GM19438 (cell line): ENCODE measurements around the gene EVL.

ENCODE experiments used
- ATAC-seq: cut with Tn5 transposase; IDR thresholded peaks from one replicate; pipeline ENCODE4 v1.9.1; 2021; ENCODE audit warnings: low read depth; ENCODE audit not compliant: unreplicated experiment

The EVL gene

GRCh38 chr14:100105357-100106169 is 40.3 kb downstream of the EVL start:
- no peak for ATAC-seq

GRCh38 chr14:100106250-100107112 is 41.3 kb downstream of the EVL start:
- ATAC-seq, result no peak

DNA sequence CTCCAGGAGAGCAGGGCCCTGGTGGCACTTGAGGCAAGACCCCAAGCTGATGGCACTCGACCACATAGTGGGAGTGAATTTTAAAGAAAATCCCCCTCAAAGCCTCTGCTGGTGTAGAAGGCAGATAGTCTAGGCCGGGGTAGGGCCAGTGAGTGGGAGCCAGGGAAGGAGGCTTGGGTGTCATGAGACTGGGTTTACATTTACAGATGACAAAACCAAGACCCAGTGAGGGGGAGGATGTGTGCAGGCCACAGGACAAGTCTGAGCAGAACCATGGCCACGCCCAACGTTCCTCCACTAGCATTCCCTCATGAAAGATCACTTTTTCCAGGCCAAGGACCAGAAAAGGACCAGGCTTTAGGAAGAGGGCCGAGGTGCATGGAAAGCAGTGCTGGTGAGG is 42.0 kb downstream of the EVL start:
- no peak for ATAC-seq

GRCh38 chr14:100108042-100108825 is 43.0 kb downstream of the EVL start:
- ATAC-seq, result no peak

- ATAC-seq, result no peak
Measured at GRCh38 chr14:100108840-100109593, 43.8 kb downstream of the EVL start.

DNA sequence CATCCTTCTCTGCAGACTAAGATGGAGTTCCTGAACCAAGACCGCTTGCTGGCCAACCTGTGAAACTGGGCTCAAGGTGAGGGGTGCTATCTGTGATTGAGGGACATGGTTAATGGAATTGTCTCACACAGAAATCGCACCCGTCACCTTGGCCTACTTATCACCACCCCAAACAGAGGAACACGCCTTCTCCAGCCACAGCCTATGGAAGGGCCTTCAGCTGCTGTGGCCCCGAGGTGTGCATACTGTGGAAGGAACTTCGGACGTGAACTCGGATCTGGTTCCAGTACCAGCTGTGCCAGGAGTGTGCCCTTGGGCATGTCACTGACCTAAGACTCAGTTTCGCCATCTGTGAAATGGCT is 44.4 kb downstream of the EVL start:
- no peak for ATAC-seq

DNA sequence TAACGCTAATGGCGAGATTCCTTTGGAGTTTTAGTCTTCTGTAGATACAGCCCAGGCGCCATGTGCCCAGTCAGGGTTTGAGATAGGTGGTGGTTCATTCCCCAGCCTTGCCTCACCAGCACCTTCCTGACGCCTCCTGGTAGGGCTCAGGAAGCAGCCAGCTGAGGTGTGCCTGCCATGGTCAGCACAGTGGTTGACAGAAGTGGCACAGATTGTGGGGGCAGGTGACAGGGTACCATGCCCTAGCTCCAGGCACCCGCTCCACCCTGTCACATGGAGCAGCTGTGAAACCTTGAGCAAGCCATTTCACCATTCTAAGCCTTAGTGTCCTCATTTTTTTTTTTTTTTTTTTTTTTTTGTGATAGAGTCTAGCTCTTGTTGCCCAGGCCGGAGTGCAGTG is 45.6 kb downstream of the EVL start:
- no peak for ATAC-seq

GRCh38 chr14:100111931-100112704 is 46.9 kb downstream of the EVL start:
- ATAC-seq, result no peak

GRCh38 chr14:100114109-100114765 is 49.0 kb downstream of the EVL start:
- no peak for ATAC-seq

DNA sequence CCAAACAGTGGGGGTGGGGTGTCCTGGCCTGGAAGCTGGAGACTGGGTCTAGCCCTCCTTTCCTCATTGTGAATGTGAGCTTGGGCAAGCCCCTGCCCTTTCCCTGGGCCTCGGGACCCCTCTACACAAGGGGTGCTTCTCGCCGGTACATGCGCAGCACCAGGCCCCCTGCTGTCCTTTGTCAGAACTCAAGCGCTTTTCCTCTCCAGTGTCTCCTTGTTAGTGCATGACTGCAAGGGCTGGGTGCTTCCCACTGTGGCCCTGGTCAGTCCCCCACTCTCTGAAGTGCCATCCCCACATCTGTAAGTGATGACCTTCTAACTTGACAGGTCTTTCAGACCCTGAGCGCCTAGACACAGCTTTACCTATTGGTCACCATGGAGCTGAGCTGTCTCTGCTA is 50.0 kb downstream of the EVL start:
- ATAC-seq, result no peak

DNA sequence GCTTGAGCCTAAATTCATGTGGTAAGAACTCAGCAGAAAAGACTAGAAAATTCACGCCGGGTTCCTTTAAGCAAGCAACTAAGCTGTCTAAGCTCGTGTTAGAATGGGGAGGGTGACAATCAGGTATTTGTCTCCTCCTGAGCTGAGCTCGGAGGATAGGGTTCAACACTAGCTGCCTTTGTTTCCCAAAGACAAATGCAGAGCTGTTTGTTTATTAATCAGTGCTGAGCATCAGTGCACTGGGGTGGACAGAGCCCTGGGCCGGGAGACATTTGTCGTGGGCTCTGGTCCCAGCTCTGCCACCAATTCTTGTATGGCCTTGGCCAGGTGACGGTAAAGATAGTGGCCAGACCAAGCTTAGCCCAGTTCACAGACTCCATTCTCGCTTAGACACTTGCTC is 50.5 kb downstream of the EVL start:
- no peak for ATAC-seq

DNA sequence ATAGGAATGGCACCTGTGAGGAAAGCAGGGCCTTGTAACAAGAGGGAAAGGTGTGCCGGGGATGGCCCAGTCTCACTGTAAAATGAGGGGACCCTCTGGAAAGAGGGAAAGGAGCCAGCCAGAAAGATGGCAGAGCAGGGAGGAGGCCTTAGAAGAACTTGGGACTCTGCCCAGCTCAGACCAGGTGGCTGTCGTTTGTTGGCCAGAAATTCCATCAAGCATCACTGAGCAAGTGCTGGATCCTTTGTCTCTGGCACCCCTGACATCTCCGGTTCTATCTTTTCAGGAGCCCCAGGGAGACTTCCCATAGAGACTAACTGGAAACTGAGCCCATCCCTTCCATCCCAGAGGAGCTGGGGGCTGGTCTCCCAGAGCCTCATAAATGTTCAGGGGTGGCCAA is 50.9 kb downstream of the EVL start:
- ATAC-seq, result no peak

DNA sequence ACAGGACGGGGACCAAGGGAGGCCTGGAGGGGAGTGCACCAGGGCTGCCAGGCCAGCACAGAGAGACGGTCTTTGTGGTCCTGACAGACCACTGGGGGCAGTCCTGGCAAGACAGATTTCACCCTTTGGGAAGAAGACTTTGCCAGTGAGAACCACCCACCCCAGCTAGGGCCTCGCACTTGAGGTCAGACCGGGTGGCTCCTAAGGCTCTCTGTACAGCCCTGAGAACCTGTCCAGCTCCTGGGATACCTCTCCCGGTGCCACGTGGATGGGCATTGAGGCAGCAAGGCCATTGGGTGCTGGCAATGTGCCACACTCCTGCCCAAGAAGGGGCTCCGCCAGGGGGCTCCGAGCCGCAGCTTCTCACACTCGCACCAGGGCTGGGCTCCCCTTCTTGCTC is 51.8 kb downstream of the EVL start:
- ATAC-seq, result no peak

DNA sequence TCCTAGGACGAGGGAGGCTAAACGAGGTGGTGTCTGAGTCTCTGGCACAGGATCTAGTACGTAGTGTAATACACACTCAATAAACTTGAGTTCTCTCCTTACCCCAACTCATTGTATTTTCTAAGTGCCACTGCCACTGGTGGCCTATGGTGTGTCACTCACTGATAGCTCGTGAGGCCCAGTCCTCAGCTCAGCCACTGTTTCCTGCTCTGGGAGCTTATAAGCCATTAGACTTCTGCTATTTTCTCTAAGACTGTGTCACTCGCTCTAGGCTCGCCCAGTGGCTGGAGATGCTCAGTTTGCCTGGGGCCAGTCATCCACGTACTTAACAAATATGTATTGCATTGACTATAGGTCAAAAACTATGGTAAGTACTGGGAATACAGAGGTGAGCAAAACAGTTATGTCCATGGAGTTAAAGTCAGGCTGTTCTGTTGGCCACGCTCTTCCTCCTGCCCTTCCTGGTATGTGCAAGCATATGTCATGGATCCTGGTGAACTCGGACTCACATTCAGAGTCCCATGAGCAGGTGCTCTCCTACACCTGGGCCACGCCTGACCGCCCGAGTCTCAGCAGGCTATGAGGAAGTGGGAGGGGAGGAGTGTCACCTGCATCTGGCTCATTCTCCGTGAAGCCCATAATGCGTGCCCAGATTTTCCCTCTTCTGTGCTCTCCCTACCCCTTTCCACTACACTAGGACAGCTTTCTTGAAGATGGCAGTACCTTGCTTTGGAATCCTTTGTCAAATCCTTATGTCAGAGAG is 52.6 kb downstream of the EVL start:
- ATAC-seq, result no peak

GRCh38 chr14:100118396-100119011 is 53.3 kb downstream of the EVL start:
- no peak for ATAC-seq

GRCh38 chr14:100119251-100119650 is 54.0 kb downstream of the EVL start:
- no peak for ATAC-seq

DNA sequence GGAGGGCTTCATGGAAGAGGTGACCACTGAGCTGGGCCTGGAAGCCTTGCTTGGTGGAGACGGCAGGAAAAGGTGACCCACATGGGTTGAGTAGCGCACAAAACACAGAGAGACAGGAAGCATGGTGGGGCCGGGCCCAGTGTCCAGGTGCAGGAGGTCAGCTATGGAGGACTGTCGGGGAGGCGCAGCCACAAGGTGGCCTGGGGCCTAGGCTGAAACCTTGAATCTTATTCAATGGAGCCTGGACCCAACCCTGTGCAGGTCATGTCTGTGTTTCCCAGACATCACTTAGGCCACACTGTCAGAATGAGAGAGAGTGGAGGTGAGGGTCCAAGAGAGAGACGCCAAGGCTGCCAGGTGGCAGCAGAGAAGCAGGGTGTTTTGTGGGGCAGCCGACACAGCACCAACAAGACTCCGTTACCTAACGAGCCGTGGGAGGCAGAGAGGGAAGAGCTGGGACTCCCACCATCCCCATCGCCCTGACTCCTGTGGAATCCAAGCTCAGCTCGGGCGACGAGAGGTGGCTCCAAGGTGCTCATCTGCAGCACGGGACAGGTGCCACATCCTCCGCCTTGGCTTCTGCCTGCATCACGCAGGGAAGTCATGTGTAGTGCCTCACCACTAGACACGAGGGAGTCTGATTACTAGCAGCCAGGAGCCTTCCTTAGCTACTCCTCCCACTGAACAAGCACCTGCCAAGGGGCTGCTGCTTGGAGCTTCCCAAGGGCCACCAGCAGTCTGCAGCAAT is 55.5 kb downstream of the EVL start:
- no peak for ATAC-seq
